Fibroblast of mammary gland (primary cell): ENCODE measurements around the gene FBXO15.

Experiments used
- DNase-seq: peaks from one replicate; pipeline ENCODE4 v3.0.0-alpha.2; 2010; ENCODE audit warnings: low read depth
- H3K4me3 ChIP-seq: 2 replicates; pipeline ENCODE4 v1.5.1; 2011; ENCODE audit warnings: low read depth, mild to moderate bottlenecking, low read length, moderate library complexity; ENCODE audit not compliant: control insufficient read depth
- TF ChIP-seq, protein P1 (sequence below): conservative IDR thresholded peaks from 2 replicates; pipeline ENCODE4 v1.5.1; 2011; ENCODE audit warnings: low read depth, low read length, inconsistent platforms; ENCODE audit not compliant: control insufficient read depth, insufficient read depth

The FBXO15 gene

DNA sequence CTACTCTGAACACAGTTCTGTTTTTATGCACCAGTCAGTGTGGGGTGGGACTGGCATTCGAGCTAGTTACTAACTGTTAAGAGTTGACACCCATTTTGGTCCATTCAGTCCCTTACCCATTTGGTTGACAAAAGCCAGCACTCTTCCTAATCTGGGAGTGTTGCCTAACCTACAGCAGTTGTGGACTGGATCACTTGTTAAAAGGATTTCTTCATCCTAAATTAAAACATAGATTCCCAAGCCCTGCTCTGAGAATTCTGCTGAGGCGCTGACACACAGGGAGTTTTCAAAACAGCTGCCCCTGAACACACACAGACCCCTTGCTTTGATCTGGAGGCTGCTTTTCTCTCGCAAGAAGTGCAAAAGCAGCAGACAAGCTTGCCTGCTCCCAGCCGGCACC lies 7.1 kb upstream of the FBXO15 start:
- DNase-seq, result no peak
- TF ChIP-seq, protein P1, sequence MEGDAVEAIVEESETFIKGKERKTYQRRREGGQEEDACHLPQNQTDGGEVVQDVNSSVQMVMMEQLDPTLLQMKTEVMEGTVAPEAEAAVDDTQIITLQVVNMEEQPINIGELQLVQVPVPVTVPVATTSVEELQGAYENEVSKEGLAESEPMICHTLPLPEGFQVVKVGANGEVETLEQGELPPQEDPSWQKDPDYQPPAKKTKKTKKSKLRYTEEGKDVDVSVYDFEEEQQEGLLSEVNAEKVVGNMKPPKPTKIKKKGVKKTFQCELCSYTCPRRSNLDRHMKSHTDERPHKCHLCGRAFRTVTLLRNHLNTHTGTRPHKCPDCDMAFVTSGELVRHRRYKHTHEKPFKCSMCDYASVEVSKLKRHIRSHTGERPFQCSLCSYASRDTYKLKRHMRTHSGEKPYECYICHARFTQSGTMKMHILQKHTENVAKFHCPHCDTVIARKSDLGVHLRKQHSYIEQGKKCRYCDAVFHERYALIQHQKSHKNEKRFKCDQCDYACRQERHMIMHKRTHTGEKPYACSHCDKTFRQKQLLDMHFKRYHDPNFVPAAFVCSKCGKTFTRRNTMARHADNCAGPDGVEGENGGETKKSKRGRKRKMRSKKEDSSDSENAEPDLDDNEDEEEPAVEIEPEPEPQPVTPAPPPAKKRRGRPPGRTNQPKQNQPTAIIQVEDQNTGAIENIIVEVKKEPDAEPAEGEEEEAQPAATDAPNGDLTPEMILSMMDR, result no peak
- no peak overlapping the region for H3K4me3 ChIP-seq

DNA sequence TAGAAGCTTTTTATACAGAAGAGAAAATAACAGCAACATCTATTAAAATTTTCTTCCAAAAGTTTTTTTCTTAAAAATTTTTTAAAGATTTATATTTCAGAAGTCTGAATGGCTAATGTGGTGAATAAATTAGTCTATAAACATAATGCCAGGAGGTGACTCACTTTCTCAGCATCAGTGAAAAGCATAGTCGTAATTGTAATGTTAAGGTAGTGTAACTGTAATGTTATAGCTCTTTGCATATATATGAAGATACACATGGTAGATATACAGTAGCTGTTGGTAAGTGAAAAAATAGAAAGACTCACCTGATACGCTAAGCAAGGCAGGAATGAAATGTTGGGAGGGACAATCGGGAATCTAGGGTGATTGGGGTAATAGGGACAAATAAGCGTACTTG lies 6.2 kb upstream of the FBXO15 start:
- TF ChIP-seq, protein P1, result no peak
- H3K4me3 ChIP-seq, result no peak overlapping the region

DNA sequence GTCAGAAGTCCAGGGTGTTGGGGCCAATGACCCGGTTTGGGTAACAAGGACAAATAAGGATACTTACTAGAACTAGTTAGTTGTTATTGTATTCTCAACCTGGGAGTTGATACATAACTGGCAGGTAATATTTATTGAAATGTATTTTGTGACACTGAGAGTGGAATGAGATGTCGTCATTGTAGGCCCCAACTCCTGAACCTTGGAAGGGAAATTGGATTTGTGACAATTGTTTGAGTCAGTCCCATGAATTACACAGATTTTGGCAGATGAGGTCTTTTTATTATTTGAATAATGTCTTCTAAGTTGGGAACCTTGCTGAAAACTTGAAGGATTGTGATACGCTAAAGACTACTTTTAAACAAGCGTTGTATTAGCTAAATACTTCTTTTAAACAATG lies 5.7 kb upstream of the FBXO15 start:
- no peak overlapping the region for H3K4me3 ChIP-seq
- peak; percentile 69 for DNase-seq
- TF ChIP-seq, protein P1, result no peak

More for the DNA sequence above, 6.2 kb upstream of the FBXO15 start:
- no peak for DNase-seq

DNA sequence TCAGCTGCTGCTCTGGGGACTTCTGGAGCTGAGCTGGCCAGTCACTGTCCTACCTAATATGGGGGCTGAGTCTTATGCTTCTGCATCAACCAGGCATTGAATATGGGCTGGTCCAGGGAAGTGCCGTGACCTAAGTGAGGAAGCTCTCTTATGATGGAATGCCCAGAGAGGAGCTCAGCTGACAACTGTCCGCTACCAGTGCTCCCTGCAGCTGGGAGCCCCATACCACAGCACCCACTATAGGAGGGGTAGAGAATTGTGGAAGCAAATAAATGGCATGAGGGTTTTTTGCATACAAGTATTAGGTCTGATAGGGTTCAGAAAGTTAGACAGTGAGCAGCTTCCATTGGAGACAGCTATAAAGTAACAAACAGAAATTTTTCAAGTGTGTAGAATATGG lies 5.2 kb upstream of the FBXO15 start:
- no peak for DNase-seq
- no peak overlapping the region for H3K4me3 ChIP-seq
- TF ChIP-seq, protein P1, result no peak

DNA sequence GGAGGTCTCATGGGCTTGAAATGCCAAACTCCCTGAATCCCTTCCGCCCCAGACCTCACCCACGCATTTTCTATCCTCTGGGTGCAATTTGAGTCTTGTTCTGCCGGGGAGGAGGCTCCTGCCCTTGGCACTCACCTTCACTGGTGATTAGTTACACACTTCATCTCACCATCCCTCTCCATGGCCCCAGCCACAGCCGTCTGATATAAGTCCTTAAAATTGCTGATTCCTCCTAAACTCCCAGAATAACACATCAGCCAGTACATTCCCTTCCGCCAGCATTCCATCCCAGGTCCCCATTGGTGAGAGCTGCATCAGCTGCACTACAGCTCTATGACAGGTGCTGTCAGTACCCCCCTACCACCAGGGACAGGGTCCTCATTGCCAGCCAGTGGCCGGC lies 4.6 kb upstream of the FBXO15 start:
- no peak for DNase-seq
- no peak overlapping the region for H3K4me3 ChIP-seq
- TF ChIP-seq, protein P1, result no peak

DNA sequence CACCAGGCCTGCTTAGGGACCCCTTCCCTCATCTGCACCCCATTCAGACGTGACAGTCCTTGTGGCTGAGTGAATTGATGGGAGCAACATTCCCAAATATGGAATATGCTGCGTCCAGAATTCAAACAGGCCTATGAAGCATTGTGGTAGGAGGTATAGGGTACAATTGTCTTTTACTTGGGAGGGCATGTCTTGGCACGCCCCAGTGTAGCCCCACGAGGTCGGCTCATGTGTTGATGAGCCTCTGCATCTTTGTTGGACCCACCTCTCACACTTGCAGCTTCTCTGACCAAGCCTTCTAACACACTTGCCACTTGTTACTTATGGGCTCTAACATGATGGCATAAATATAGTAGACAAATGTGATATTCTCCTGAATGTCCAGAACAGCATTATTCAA lies 2.2 kb upstream of the FBXO15 start:
- DNase-seq, result no peak
- H3K4me3 ChIP-seq, result peak overlapping the region; percentile 89
- TF ChIP-seq, protein P1, result no peak

DNA sequence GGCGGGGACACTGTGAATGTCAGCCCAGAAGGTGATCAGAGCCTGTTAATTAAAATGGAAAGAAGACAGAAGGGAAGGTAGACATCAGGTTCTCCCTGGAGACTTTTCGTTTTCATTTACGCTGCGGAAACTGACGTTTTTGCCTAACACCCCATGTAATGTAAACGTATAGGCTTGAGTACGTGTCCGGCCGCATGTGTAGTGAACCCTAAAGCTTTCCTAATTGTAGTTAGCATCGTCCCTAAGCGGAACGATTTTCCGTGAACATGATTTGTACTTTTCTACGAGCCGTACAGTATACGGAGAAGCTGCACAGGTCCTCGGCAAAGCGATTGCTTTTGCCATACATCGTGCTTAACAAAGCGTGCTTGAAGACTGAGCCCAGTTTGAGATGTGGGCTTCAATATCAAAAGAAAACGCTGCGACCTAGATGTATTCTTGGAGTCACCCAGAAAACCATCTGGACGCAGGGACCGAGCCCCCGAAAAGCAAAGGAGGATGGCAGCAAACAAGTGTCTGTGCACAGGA lies 973 bp upstream of the FBXO15 start:
- peak overlapping the region; percentile 89 for H3K4me3 ChIP-seq
- no peak for DNase-seq
- TF ChIP-seq, protein P1, result no peak
